ENCODE measurements around the gene LSM14B.

DNA sequence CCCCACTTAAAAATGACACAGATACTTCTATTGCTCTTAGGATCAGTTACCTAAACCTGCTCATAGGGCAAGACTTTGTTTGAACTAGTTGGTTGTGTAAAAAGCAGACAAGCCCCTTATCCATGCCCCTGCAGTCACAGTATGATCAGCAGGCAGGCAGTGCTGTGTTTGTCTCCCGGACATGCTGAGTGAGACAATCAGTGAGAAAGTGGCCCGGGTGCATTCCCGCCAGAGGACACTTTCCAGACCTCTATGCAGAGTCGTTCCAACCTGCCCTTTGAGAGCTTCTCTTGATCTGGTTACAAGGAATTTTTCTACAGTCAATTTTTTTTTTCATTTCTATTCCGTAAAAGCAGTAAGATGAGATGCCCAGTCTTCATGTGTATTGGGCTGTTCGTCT lies 6.2 kb downstream of the LSM14B start:
- TF ChIP-seq, protein P1, sequence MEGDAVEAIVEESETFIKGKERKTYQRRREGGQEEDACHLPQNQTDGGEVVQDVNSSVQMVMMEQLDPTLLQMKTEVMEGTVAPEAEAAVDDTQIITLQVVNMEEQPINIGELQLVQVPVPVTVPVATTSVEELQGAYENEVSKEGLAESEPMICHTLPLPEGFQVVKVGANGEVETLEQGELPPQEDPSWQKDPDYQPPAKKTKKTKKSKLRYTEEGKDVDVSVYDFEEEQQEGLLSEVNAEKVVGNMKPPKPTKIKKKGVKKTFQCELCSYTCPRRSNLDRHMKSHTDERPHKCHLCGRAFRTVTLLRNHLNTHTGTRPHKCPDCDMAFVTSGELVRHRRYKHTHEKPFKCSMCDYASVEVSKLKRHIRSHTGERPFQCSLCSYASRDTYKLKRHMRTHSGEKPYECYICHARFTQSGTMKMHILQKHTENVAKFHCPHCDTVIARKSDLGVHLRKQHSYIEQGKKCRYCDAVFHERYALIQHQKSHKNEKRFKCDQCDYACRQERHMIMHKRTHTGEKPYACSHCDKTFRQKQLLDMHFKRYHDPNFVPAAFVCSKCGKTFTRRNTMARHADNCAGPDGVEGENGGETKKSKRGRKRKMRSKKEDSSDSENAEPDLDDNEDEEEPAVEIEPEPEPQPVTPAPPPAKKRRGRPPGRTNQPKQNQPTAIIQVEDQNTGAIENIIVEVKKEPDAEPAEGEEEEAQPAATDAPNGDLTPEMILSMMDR (conservative IDR thresholded peaks at IDR 0.05 in 1 of 2, IDR thresholded peaks at IDR 0.05 in 1 of 2; ENCODE audit: extremely low read depth in 1 of 2, insufficient read depth in 1 of 2, low read depth in 1 of 2, low read length in 2 of 2) = no peak
- no peak for TF ChIP-seq EZH2 (IDR thresholded peaks at IDR 0.05; ENCODE audit: borderline replicate concordance, low read length)

Measured in mammary epithelial cell (primary cell).